Colonic mucosa (tissue), 4 donors: ENCODE measurements around the gene CFAP74. TPM values are rescaled to one million over a fixed set of nuclear protein-coding genes. Genes with fewer than 3 reads are reported as not detected.

Experiments
- DNase-seq: peaks from one replicate; pipeline ENCODE4 v3.0.0-alpha.2; 2020
- H3K27ac ChIP-seq: fragments of 200-600 bp; one replicate; pipeline ENCODE4 v1.8.0; 2021
- H3K27me3 ChIP-seq: fragments of 200-600 bp; one replicate; pipeline ENCODE4 v1.8.0; 2021
- H3K36me3 ChIP-seq: fragments of 200-600 bp; one replicate; pipeline ENCODE4 v1.8.0; 2021
- H3K4me1 ChIP-seq: fragments of 200-600 bp; one replicate; pipeline ENCODE4 v1.8.0; 2021; ENCODE audit warnings: mild to moderate bottlenecking
- H3K4me3 ChIP-seq: fragments of 200-600 bp; one replicate; pipeline ENCODE4 v1.8.0; 2021
- H3K9ac ChIP-seq, 2 donors: one replicate each; pipeline ENCODE4 v1.7.0; 2013; ENCODE audit warnings: control low read depth in 2 of 2, low read depth in 2 of 2, low read length in 2 of 2
- H3K9me3 ChIP-seq: fragments of 200-600 bp; one replicate; pipeline ENCODE4 v1.8.0; 2021
- intact Hi-C: fragments of 100-400 bp; cut with DNase I; formaldehyde crosslinking; loops from one replicate; pipeline ENCODE4 v1.14.1; 2022
- total RNA-seq, 2 donors: library from RNA; stranded (reverse); fragmentation: NEBNext Ultra II Directional in 1 of 2; extraction: Animal tissue kit (Norgen Biotek cat#: 25700) in 1 of 2; gene quantifications; one replicate each; pipeline ENCODE4 v1.2.1, GENCODE V29; 2021
- TF ChIP-seq, protein P1 (sequence below): fragments of 200-600 bp; IDR thresholded peaks from one replicate; pipeline ENCODE4 v1.8.0; 2022; ENCODE audit warnings: antibody characterized with exemption, mild to moderate bottlenecking
- donor health status: healthy.
- donor health status: DM: no; HTN: no; CAD: no.
- donor health status: DM: no; HTN: no; CAD: no.

CFAP74 gene
- total RNA-seq, 2 donors from 2014 or later, result 0.10 to 0.16 TPM

DNA sequence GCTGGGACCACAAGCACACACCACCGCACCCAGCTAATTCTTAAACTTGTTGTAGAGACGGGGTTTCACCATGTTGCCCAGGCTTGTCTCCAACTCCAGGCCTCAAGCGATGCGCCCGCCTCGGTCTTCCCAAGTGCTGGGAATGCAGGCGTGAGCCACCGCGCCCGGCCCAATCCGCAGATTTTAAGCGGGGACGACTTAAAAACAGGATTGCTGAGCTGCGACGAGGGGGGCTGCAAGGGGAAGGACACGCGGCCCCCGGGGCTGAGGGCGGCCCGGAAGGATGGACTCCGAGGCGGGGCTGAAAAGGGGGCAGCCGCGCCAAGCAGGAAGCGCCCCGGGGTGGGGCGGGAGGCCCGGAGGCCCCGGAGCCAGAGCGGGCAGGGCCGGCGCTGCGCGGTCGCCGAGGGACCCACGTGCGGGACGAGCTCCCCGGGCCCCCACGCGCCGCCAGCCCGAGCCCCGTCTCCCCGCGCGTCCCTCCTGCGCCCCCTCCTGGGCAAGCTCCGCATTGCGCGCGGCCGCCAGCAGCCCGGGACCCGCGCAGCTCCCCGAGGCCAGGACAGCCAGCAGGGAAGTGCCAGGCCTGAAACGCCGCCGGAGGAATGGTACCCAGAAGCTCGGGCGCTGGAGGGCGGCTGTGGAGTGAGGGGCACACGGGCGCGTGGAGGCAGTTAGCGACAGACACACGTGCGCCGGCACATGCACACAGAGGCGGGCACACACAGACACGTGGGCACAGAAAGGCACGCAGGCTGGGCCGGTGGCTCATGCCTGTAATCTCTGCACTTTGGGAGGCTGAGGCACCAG lies 41.1 kb upstream of the CFAP74 start:
- H3K27me3 ChIP-seq, result peaks cover 4% of the 10 kb centered on the region

DNA sequence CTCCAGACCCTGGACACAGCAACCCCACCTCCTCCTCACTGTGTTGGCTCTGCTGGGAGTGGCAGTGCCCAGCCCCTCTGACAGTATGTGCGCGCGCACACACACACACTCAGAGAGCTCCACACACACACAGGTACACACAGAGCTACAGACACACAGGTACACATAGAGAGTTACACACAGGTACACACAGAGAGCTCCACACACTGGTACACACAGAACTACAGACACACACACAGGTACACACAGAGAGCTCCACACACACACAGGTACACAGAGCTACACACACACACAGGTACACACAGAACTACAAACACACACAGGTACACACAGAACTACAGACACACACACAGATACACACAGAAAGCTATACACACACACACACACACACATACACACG lies 40.3 kb upstream of the CFAP74 start:
- H3K9ac ChIP-seq, result no peak overlapping the region
- H3K27me3 ChIP-seq, result peaks cover 4% of the 10 kb centered on the region
- no peak overlapping the region for H3K27ac ChIP-seq
- H3K4me3 ChIP-seq, result no peak overlapping the region
- intact Hi-C loops, result loop anchor here (5.0 kb wide), 1 partner anchor 102 kb away; no protein-coding TSS in a partner anchor
- H3K36me3 ChIP-seq, result no peaks in the 10 kb centered on the region
- TF ChIP-seq, protein P1, sequence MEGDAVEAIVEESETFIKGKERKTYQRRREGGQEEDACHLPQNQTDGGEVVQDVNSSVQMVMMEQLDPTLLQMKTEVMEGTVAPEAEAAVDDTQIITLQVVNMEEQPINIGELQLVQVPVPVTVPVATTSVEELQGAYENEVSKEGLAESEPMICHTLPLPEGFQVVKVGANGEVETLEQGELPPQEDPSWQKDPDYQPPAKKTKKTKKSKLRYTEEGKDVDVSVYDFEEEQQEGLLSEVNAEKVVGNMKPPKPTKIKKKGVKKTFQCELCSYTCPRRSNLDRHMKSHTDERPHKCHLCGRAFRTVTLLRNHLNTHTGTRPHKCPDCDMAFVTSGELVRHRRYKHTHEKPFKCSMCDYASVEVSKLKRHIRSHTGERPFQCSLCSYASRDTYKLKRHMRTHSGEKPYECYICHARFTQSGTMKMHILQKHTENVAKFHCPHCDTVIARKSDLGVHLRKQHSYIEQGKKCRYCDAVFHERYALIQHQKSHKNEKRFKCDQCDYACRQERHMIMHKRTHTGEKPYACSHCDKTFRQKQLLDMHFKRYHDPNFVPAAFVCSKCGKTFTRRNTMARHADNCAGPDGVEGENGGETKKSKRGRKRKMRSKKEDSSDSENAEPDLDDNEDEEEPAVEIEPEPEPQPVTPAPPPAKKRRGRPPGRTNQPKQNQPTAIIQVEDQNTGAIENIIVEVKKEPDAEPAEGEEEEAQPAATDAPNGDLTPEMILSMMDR, result no peak
- DNase-seq, result no peak
- peaks cover 12% of the 10 kb centered on the region for H3K4me1 ChIP-seq
- no peaks in the 10 kb centered on the region for H3K9me3 ChIP-seq

More for the DNA sequence above, 41.1 kb upstream of the CFAP74 start:
- intact Hi-C loops, result loop anchor here (5.0 kb wide), 1 partner anchor 102 kb away; no protein-coding TSS in a partner anchor
- Histone ChIP-seq H3K27ac (no peak overlapping the region), H3K9me3 (no peaks in the 10 kb centered on the region), H3K36me3 (no peaks in the 10 kb centered on the region), H3K4me1 (peaks cover 19% of the 10 kb centered on the region), H3K9ac (peak overlapping the region in 1 of 2 donors; percentile 39), H3K4me3 (no peak overlapping the region)
- TF ChIP-seq, protein P1, result peak; percentile 83
- peak; percentile 77 for DNase-seq

DNA sequence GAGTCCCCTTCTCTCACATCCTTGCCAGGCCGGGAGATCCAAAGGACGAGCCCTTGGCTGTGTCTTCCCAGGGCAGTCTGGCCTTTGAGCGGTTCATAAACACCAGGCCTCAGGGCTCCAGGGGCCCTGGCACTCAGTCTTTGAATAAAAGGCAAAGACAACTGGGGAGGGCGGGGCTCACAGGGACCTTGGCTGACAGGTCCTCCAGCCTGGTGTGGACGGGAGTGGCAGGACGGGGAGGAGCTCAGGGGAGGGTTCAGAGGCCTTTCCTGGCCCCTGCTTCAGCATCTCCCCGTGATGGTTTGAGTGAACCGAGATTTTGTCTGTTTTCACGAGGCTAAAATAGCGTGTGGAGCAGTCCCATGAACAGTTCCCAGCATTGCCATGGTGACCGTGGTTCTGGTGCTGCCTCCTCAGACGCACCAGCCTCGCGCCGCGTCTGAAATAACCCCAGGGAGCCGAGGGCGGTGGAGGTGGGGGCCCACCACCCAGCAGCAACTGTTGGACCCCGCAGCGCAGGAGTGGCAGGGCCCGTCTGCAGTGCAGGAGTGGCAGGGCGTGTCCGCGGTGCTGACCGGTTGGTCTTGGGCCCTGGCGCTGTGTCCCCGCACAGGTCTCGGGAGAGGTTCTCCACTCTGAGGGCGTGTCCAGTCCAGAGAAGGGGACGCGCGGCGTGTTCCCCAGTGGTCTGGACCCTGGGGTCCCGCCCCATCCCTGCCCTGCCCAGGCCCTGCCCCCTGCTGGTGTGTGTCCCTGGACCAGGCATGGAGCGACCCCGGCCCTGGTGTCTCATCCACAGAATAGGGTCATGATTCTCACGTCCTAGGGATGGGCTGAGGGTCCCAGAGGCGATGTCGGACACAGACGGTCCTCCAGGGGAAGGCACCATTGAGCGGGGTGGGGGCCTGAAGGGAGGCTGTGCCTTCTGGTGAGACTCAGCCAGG lies 39.5 kb upstream of the CFAP74 start:
- H3K4me3 ChIP-seq, result no peak overlapping the region
- peaks cover 9% of the 10 kb centered on the region for H3K4me1 ChIP-seq
- no peak overlapping the region for H3K27ac ChIP-seq
- TF ChIP-seq, protein P1, result no peak
- H3K9ac ChIP-seq, result no peak overlapping the region
- H3K9me3 ChIP-seq, result no peaks in the 10 kb centered on the region
- DNase-seq, result peak; percentile 69
- peaks cover 4% of the 10 kb centered on the region for H3K27me3 ChIP-seq
- intact Hi-C loops, result loop anchor here (5.0 kb wide), 1 partner anchor 101 kb away; no protein-coding TSS in a partner anchor
- H3K36me3 ChIP-seq, result no peaks in the 10 kb centered on the region

DNA sequence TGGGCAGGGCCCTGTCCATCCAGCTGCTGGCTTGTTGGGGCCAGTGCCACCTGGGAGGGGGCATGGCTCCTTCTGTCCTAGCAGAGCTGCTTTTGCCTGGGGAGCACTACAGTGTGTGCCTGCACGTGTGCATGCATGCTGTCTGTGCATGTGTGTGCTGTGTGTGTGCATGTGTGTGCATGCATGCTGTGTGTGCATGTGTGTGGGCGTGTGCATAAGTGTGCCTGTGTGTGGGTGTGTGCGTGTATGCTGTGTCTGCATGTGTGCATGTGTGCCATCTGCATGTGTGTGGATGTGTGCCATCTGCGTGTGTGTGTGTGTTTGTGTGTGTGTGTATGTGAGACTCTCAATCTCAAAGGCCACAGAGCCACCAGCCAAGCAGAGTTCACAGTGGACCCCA lies 38.3 kb upstream of the CFAP74 start:
- H3K4me1 ChIP-seq, result peaks cover 5% of the 10 kb centered on the region
- no peak overlapping the region for H3K27ac ChIP-seq

More for the DNA sequence above, 38.3 kb upstream of the CFAP74 start:
- intact Hi-C loops, result loop anchor here (5.0 kb wide), 1 partner anchor 100 kb away; no protein-coding TSS in a partner anchor
- no peak for DNase-seq
- Histone ChIP-seq H3K27me3 (peaks cover 4% of the 10 kb centered on the region), H3K9me3 (no peaks in the 10 kb centered on the region), H3K36me3 (no peaks in the 10 kb centered on the region), H3K9ac (no peak overlapping the region), H3K4me3 (no peak overlapping the region)
- TF ChIP-seq, protein P1, result no peak
